Omental fat pad (tissue), 4 donors: ENCODE results near the gene NEK7. TPM values are rescaled to one million over a fixed set of nuclear protein-coding genes. Genes with fewer than 3 reads are reported as not detected.

Experiments
- ATAC-seq: fragments of 150-250 bp; one replicate; pipeline ENCODE4 v1.9.1; 2016; ENCODE audit warnings: mild to moderate bottlenecking, moderate library complexity; ENCODE audit not compliant: low FRiP score
- DNase-seq: peaks from one replicate; pipeline ENCODE4 v3.0.0-alpha.2; 2019; ENCODE audit warnings: low spot score
- total RNA-seq, 4 donors: library from RNA; depleted of rRNA; stranded (reverse); fragments of >200 nt; gene quantifications; one replicate each; pipeline ENCODE4 v1.1.0, GENCODE V29; 2016
- TF ChIP-seq, protein P1 (sequence below), 3 donors: fragments of 450-650 bp; IDR thresholded peaks; one replicate each; pipeline ENCODE4 v1.5.1; 2016 to 2017; ENCODE audit warnings: antibody characterized with exemption in 3 of 3, mild to moderate bottlenecking in 3 of 3, moderate library complexity in 2 of 3

The NEK7 gene
- total RNA-seq, 4 donors from 2014 or later = 75.0 to 115 (median 89.9) TPM

DNA sequence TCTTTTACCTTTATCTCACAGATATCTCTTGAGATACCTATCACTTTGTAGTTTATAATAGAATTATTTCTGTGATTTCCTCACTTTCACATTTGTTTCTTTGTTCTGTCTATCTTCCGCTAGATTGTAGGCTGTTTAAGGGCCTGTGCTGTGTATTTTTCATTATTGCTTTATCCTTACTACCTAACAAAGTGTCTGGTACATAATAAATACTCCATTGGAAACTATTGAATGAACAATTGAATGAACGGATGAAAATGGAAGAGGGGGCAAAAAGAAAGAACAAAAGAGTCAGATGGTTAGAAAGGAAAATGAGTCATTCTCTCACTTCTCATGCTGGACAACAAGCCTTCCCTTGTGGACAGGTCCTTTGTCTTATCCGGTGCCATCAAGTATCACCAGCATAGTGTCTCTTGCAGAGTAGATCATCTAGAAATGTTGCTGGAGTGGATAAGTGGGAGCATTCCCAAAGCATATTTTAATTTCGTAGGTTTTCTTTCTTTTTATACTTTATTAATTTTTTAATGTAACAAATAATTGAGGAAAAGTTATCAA lies 159.8 kb downstream of the NEK7 start:
- TF ChIP-seq, protein P1, sequence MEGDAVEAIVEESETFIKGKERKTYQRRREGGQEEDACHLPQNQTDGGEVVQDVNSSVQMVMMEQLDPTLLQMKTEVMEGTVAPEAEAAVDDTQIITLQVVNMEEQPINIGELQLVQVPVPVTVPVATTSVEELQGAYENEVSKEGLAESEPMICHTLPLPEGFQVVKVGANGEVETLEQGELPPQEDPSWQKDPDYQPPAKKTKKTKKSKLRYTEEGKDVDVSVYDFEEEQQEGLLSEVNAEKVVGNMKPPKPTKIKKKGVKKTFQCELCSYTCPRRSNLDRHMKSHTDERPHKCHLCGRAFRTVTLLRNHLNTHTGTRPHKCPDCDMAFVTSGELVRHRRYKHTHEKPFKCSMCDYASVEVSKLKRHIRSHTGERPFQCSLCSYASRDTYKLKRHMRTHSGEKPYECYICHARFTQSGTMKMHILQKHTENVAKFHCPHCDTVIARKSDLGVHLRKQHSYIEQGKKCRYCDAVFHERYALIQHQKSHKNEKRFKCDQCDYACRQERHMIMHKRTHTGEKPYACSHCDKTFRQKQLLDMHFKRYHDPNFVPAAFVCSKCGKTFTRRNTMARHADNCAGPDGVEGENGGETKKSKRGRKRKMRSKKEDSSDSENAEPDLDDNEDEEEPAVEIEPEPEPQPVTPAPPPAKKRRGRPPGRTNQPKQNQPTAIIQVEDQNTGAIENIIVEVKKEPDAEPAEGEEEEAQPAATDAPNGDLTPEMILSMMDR (IDR thresholded peaks at IDR 0.05) = no peak
- ATAC-seq (no peak), DNase-seq (no peak)

DNA sequence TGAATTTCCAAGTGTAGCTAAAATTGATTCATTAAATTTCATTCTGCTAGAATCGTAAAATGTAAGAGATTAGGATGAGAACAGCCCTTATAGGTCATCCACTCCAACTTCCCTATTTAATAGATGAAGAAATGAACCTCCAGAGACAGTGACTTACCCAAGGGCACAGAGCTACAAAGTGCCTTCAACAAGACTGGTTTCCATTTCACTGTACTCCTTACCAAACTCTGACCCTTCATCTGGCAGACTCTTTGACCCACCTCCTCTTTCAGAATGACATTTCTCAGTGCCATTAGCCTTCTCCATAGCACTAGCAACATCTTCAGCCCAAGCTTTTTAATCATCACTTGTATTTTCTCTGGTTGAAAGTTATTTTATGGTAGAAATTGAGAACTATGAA lies 161.3 kb downstream of the NEK7 start:
- TF ChIP-seq, protein P1 (IDR thresholded peaks at IDR 0.05) = no peak
- ATAC-seq (no peak), DNase-seq (no peak)

DNA sequence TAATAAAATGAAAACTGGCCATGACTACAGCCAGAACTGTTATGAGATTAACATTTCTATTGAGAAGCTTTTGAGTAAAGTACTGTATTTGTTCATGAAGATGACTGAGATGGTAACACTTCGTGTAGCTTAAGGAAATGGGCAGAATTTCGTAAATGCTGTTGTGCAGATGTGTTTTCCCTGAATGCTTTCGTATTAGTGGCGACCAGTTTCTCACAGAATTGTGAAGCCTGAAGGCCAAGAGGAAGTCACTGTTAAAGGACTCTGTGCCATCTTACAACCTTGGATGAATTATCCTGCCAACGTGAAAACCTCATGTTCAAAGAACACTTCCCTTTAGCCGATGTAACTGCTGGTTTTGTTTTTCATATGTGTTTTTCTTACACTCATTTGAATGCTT lies 164.0 kb downstream of the NEK7 start:
- TF ChIP-seq, protein P1 (IDR thresholded peaks at IDR 0.05) = no peak
- no peak for DNase-seq
- no peak for ATAC-seq

DNA sequence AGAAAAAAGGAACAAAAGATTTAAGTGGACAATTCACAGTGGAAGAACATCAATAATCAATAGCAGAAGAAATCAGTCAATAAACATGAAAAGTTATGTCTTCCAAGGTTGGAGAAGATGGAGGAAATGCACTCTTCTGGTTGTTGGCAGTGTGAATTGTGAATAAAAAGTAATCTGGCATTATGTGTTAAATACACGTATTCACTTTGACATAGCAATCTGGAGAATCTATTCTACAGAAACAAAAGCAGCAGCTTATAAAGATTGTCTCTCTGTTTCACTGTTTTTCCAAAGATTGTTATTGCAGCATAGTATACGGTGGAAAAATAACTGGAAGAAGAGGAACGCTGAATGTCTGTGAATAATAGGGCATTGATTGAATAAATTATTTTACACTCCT lies 169.4 kb downstream of the NEK7 start:
- DNase-seq (no peak), ATAC-seq (no peak)
- TF ChIP-seq, protein P1 (IDR thresholded peaks at IDR 0.05) = no peak

DNA sequence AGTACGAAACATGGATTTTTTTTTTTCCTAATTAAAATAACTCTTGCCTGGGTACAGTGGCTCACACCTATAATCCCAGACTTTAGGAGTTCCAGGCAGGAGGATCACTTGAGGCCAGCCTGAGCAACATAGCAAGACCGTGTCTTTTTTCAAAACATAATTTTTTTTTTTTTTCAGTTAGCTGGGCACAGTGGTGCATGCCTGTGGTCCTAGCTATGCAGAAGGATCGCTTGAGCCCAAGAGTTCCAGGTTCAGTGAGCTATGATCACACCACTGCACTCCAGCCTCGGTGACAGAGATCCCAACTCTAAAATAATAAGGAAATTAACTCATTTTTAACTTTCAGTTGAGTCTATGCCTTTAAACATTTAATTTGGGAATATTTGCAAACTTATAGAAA lies 170.1 kb downstream of the NEK7 start:
- DNase-seq = no peak
- TF ChIP-seq, protein P1 (IDR thresholded peaks at IDR 0.05) = no peak
- ATAC-seq = no peak

DNA sequence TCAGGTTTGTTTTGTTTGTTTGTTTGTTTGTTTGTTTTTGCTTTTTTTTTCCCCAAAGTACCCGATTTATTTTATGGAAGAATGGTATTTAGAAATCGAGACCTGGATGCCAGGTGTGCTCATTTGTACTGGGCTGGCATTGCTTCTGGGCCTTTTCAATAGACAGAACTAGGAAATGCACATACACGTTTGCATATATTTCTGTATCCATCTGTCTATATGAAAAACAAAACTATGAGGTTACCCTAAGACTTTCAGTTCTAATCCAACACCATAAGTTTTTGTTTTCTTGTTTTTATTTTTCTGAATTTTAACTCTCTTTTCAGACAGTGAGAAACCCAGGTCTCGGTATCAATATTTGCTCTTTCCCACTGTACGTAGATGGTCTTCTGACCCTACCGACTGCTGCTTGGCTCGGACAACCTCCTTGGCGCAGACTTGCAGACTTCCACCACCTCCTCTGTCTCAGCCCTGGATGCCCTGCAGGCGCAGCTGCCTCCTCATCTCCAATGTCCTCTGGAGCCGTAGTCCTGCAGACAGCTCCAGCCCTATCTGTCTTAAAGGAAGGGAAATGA lies 171.7 kb downstream of the NEK7 start:
- DNase-seq = no peak
- TF ChIP-seq, protein P1 (IDR thresholded peaks at IDR 0.05) = no peak
- ATAC-seq = no peak

DNA sequence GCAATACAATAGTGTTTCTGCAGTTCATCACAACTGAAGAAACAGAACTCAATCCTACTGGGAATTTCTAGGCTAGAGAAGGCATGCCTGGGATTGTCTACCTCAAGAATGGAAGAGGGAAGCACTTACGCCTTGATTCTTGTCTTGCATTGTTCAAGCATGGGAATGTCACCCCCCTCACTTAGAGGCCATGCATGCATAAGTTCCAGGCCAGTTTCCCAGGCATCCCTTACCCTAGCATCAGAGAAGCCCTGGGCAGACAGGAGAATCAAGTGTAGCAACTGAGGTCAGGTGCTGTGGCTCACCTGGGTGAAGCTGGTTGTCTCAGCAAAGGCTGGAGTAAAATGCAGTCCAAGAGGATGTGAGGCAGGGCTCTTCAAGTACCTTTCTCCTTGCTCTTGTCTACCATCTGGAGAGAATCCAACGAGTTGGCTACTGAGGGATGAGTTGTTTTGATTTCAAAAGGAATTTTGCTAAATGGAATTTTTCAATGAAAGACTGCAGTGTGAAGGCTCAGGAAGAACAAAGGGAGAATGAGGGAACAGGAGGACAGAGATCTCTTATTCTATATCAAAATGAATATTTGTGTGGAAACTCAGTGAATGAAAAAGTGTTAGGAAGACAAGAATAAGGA lies 174.3 kb downstream of the NEK7 start:
- no peak for ATAC-seq
- TF ChIP-seq, protein P1 (IDR thresholded peaks at IDR 0.05) = no peak

More for the DNA sequence above, 174.3 kb downstream of the NEK7 start:
- no peak for DNase-seq
